HK-2 (cell line): ENCODE data around the gene MYRFL.
"Not testable (repeated sequence)": the region's sequence is repeated elsewhere in the genome, so short reads cannot be mapped to it uniquely, and the experiment has no call there.

Experiments
- DNase-seq: peaks from one replicate; pipeline ENCODE4 v3.0.0-alpha.2; 2018; ENCODE audit not compliant: unreplicated experiment

MYRFL gene

GRCh38 chr12:69824966-69825560, at the start of gene MYRFL:
Gene MYRFL, plus strand, starts transcription at chr12:69825227. Its CDS starts 291 bp downstream, at chr12:69825518.
- no peak for DNase-seq

GRCh38 chr12:69779928-69780327, 45.1 kb upstream of the MYRFL start:
- peak; percentile 8 for DNase-seq

DNA sequence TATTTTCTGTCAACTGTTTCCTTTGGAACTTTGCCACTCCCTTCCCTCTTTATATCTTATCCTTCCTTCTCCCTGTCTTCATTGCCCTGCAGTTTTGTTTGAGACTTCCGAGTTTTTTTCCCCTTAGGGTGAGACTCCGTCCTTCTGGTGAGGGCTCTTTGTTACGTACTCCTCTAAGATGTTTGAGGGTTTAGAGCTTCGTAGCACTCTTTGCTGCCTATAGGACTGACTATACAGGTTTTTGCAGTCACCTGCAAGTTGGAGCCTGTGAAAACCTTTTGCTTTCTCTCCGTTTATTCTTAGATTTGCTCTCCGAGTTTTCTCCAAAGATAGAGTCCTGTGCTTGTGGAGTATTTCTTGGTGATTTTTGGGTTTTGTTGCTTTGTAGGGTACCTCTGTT, 41.7 kb upstream of the MYRFL start:
- no peak for DNase-seq

- DNase-seq: no peak
Measured at GRCh38 chr12:69789351-69789750, 35.7 kb upstream of the MYRFL start.

DNA sequence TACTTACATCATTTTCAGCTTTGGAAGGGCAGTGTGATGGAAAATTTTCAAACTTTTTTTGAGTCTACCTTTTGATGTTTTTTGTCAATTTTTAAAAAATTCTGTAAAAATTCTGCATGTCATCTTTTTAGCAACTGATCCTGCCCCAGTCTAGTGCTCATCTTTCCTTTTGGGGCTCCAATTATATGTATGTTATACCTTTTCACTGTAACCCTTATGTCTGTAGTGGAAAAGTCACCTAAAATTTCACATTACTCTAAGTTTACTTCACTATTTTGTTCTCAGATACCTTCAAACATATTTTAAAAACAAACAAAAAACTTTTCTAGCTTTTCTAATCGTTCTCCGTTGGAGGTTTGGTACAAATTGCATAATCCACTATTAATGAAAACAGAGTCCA, 32.5 kb upstream of the MYRFL start:
- no peak for DNase-seq

DNA sequence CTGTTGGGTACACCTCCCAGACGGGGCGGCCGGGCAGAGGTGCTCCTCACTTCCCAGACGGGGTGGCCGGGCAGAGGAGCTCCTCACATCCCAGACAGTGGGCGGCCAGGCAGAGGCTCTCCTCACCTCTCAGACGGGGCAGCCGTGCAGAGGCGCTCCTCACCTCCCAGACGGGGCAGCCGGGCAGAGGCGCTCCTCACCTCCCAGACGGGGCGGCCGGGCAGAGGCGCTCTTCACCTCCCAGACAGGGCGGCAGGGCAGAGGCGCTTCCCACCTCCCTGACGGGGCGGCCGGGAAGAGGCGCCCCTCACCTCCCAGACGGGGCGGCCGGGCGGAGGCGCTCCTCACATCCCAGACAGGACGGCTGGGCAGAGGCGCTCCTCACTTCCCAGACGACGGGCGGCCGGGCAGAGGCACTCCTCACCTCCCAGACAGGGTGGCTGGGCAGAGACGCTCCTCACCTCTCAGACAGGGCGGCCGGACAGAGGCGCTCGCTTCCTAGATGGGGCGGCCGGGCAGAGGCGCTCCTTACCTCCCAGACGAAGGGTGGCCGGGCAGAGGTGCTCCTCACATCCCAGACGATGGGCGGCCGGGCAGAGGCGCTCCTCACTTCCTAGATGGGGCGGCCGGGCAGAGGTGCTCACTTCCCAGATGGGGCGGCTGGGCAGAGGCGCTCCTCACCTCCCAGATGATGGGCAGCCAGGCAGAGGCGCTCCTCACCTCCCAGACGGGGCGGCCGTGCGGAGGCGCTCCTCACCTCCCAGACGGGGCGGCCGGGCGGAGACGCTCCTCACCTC, 17.7 kb upstream of the MYRFL start:
- not testable (repeated sequence) for DNase-seq

DNA sequence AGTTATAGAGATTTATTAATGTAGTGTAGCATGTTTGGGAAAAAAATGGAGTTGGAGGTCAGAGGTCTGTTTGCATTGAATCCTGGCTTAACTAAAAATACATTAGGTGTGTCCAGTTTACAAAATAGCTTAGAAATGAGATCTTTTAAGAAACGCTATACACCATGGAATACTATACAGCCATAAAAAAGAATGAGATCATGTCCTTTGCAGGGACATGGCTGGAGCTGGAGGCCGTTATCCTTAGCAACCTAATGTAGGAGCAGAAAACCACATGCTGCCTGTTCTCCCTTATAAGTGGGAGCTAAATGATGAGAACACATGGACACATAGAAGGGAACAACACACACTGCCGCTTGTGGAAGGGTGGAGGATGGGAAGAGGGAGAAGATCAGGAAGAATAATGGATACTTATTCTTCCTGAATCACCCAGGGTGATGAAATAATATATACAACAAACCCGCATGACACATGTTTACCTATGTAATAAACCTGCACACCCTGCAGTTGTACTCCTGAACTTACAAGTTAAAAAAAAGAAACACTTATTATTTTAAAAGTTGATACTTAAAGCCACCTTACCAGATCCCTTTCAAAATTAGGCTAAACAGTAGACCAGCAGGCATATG, 14.0 kb upstream of the MYRFL start:
- DNase-seq: no peak

GRCh38 chr12:69816082-69816481, 8.9 kb upstream of the MYRFL start:
- no peak for DNase-seq

GRCh38 chr12:69821032-69821455, 4.0 kb upstream of the MYRFL start:
- DNase-seq: no peak

DNA sequence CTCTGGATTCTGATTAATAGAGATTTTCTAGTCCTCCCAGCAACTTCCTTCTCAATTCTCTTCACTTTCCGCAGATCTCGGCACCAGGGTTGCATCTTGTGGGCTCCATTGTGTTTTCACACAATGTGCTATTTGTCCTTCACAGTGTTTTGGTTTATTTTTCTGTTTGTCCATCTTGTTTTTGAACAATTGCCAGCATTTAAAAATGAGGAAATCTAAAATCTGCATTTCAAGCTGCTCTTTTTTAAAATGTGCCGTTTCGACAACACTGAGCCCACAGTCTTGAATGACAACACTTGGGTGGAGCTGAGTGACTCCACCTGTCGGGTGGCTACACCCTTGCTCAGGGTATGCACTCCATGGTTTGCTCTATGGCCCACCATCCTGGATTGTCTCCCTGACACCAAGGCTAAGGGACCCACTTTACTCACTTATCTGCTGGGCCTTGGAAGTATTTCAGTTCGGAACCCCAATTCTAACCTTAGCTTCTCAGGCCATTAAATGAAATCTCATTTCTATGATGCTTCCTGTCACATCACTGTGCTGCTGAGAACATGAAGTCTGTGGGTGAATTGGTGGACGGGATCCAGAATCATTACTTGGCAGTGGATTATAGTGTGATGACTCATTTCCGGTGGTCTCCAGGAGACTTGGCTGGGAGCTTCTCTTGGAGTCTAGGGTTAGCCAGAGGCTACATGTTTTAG, 3.4 kb upstream of the MYRFL start:
- DNase-seq: peak; percentile 17

- DNase-seq: no peak
Measured at GRCh38 chr12:69822201-69822860, 2.7 kb upstream of the MYRFL start.

GRCh38 chr12:69824028-69824427, 999 bp upstream of the MYRFL start:
- no peak for DNase-seq

- no peak for DNase-seq
Measured at GRCh38 chr12:69828897-69829296, 3.9 kb downstream of the MYRFL start.

DNA sequence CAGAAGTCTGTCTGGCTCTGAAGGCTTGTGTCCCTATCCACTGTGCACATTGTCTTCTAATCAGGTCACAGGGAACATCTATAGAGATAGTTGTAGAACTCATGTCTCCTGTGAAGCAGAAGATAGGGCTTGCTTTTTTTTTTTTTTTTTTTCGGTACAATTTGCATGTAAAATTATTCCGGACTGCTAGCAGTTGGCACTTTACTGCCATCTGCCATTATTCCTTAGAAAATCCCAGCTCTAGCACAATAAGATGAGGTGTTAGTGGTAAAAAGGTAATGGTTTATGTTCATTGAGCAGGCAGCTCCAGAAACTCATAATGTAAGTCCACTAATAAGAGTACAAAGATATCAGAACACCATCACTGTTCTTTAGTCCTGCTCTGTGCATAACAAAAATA, 8.7 kb downstream of the MYRFL start:
- DNase-seq: no peak

DNA sequence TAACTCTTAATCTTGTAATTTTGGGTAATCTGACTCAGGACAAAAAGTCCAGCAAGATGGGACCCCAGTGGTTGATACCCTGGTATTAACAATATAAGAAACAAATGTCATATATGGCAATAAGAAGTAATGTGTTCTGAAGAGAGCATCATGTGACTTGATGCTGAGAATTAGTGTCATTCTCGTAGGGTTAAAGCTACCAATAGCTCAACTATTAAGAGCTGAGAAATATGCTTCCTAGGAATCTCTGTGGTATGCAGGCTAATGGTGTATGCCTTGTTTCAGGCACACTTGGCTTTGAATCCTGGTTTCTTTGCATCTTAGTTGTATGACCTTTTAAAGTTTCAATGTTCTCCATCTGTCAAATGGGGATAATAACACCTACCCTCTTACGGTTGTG, 9.1 kb downstream of the MYRFL start:
- DNase-seq: no peak

DNA sequence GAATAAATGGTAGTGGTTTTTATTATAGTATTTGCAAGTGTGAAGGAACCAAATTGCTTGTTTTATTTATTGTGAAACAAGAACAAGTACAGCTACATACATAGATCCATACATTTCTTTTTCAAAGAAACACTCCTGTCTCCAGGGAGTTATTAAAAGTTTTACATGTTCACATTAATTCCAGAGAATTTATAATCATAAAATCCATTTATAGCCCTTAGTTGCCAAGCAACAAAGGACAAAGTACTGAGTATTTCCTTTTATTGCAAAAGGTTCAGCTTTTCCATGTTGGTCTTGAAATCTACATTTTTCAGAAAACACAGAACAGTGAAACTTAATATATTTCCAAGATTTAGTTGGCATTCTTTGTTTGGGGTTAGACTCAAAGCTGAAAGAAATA, 9.5 kb downstream of the MYRFL start:
- no peak for DNase-seq

GRCh38 chr12:69835081-69835480, 10.1 kb downstream of the MYRFL start:
- DNase-seq: no peak

DNA sequence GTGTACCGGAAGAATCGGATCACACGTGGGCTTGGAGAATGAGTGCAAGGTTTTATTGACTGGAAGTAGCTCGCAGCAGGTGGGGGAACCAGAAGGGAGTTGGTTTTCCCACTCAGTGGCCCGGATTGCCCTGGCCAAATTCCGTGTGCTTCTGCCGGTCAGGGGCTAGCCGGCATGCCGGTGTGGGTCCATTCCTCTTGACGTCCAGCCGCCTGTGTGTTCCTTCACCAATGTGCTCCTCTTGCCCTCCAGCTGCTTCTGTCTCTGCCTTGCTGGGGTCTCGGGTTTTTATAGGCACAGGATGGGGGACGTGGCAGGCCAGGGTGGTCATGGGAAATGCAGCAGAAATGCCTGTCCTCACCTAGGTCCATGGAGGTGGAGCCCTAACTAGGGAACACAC, 11.0 kb downstream of the MYRFL start:
- no peak for DNase-seq

GRCh38 chr12:69837191-69837590, 12.2 kb downstream of the MYRFL start:
- no peak for DNase-seq

- DNase-seq: no peak
Measured at GRCh38 chr12:69837657-69838415, 12.8 kb downstream of the MYRFL start.

- no peak for DNase-seq
Measured at GRCh38 chr12:69840727-69841126, 15.7 kb downstream of the MYRFL start.
